Gastroesophageal sphincter (tissue), 3 donors: ENCODE data around the gene RRBP1.

Experiments
- CTCF ChIP-seq, 4 experiments: fragments of 200-600 bp in 2 of 4; fragments of 450-650 bp in 2 of 4; sonication (generic) in 1 of 4; IDR thresholded peaks; one replicate each; pipeline ENCODE4 v1.5.1; 2017 to 2019; ENCODE audit warnings: antibody characterized with exemption in 4 of 4, mild to moderate bottlenecking in 2 of 4, moderate library complexity in 2 of 4
- EP300 ChIP-seq: sonication (generic); formaldehyde crosslinking; IDR thresholded peaks from one replicate; pipeline ENCODE4 v1.6.1; 2017; ENCODE audit warnings: antibody characterized with exemption, mild to moderate bottlenecking
- POLR2AphosphoS5 ChIP-seq: sonication (generic); formaldehyde crosslinking; IDR thresholded peaks from one replicate; pipeline ENCODE4 v1.6.1; 2017; ENCODE audit warnings: antibody characterized with exemption

GRCh38 chr20:17711267-17711627 is 29.2 kb upstream of the RRBP1 start:
- TF ChIP-seq CTCF (IDR thresholded peaks at IDR 0.05) (no peak), EP300 (no peak), POLR2AphosphoS5 (no peak)
